SU-DHL-6 (cell line): Measurements from ENCODE around the gene C10orf71.

Source experiments
- H2AFZ ChIP-seq: fragments of 200-600 bp; sonication (generic); 2 replicates; pipeline ENCODE4 v1.6.1; 2014; ENCODE audit warnings: low read depth, mild to moderate bottlenecking, moderate library complexity, mixed read lengths, antibody characterized with exemption, low read length; ENCODE audit not compliant: severe bottlenecking
- H3F3A ChIP-seq: fragments of 200-600 bp; shearing (Covaris generic); 2 replicates; pipeline ENCODE4 v1.6.0; 2016; ENCODE audit warnings: antibody characterized with exemption, mild to moderate bottlenecking; ENCODE audit not compliant: insufficient read depth
- H3K27ac ChIP-seq: fragments of 200-600 bp; sonication (generic); 2 replicates; pipeline ENCODE4 v1.5.1; 2016; ENCODE audit warnings: low read depth, mild to moderate bottlenecking, low read length, moderate library complexity, mixed read lengths
- H3K27me3 ChIP-seq: fragments of 200-600 bp; sonication (generic), shearing (Covaris generic); 2 replicates; pipeline ENCODE4 v1.6.0; 2014; ENCODE audit warnings: mild to moderate bottlenecking, low read length
- H3K36me3 ChIP-seq: fragments of 200-600 bp; sonication (generic); 2 replicates; pipeline ENCODE4 v1.6.1; 2014; ENCODE audit warnings: mild to moderate bottlenecking, low read length, mixed read lengths
- H3K4me2 ChIP-seq: fragments of 300-600, 200-600 bp; shearing (Covaris generic), sonication (generic); 2 replicates; pipeline ENCODE4 v1.6.0; 2014; ENCODE audit warnings: low read length, low read depth, mild to moderate bottlenecking; ENCODE audit not compliant: poor library complexity, severe bottlenecking
- H3K4me3 ChIP-seq: fragments of 200-600 bp; sonication (generic); 2 replicates; pipeline ENCODE4 v1.5.1; 2014; ENCODE audit warnings: antibody characterized with exemption, low read length, mild to moderate bottlenecking, mixed read lengths; ENCODE audit not compliant: insufficient read depth, poor library complexity, severe bottlenecking
- H3K79me2 ChIP-seq: fragments of 200-600 bp; sonication (generic); 2 replicates; pipeline ENCODE4 v1.6.1; 2014; ENCODE audit warnings: mild to moderate bottlenecking, low read length, moderate library complexity; ENCODE audit not compliant: insufficient read depth
- H3K9ac ChIP-seq: fragments of 200-600 bp; sonication (generic); 2 replicates; pipeline ENCODE4 v1.7.0; 2014; ENCODE audit warnings: mild to moderate bottlenecking, low read length
- H3K9me2 ChIP-seq: fragments of 200-600 bp; sonication (generic); replicated peaks from 2 replicates; pipeline ENCODE4 v1.6.1; 2014; ENCODE audit warnings: low read length; ENCODE audit not compliant: insufficient read depth
- H3K9me3 ChIP-seq: fragments of 200-600 bp; sonication (generic); 2 replicates; pipeline ENCODE4 v1.6.1; 2014; ENCODE audit warnings: low read length, mixed read lengths; ENCODE audit not compliant: insufficient read depth
- H4K20me1 ChIP-seq: fragments of 200-600 bp; sonication (generic); 2 replicates; pipeline ENCODE4 v1.6.1; 2014; ENCODE audit warnings: low read depth, mild to moderate bottlenecking, antibody characterized with exemption, low read length, moderate library complexity, mixed read lengths
- CTCF ChIP-seq: fragments of 200-600 bp; sonication (generic); IDR thresholded peaks from one replicate; pipeline ENCODE4 v1.5.1; 2017; ENCODE audit warnings: antibody characterized with exemption, mild to moderate bottlenecking, low read length, moderate library complexity; ENCODE audit not compliant: insufficient read depth, poor library complexity, severe bottlenecking
- EZH2phosphoT487 ChIP-seq: fragments of 200-600 bp; sonication (generic), shearing (Covaris generic); conservative IDR thresholded peaks from 2 replicates; pipeline ENCODE4 v1.6.1; 2018; ENCODE audit warnings: mild to moderate bottlenecking, antibody characterized with exemption, low read length, moderate library complexity, mixed read lengths

Gene C10orf71

GRCh38 chr10:49361178-49361554 is 62.2 kb downstream of the C10orf71 start:
- 0 out of 2 replicates have a peak, but pooled peaks cover 4% of the 10 kb centered on the region for H3K9me3 ChIP-seq
- no peaks in the 10 kb centered on the region for H3K79me2 ChIP-seq
- H3F3A ChIP-seq, result no peaks in the 10 kb centered on the region
- no peaks in the 10 kb centered on the region for H3K9me2 ChIP-seq
- H3K9ac ChIP-seq, result no peak overlapping the region
- no peak overlapping the region for H3K27ac ChIP-seq
- no peak overlapping the region for H3K4me2 ChIP-seq
- no peak overlapping the region for H3K4me3 ChIP-seq
- H3K27me3 ChIP-seq, result no peaks in the 10 kb centered on the region
- no peaks in the 10 kb centered on the region for H4K20me1 ChIP-seq
- no peak overlapping the region for H2AFZ ChIP-seq
- H3K36me3 ChIP-seq, result no peaks in the 10 kb centered on the region
- TF ChIP-seq CTCF (no peak), EZH2phosphoT487 (no peak)

GRCh38 chr10:49361735-49362568 is 63.0 kb downstream of the C10orf71 start:
- H3K9me3 ChIP-seq, result 0 out of 2 replicates have a peak, but pooled peaks cover 4% of the 10 kb centered on the region
- H3K9me2 ChIP-seq, result no peaks in the 10 kb centered on the region
- no peaks in the 10 kb centered on the region for H3K36me3 ChIP-seq
- no peak overlapping the region for H3K9ac ChIP-seq
- H3K4me2 ChIP-seq, result no peak overlapping the region
- H3K79me2 ChIP-seq, result no peaks in the 10 kb centered on the region
- H4K20me1 ChIP-seq, result no peaks in the 10 kb centered on the region
- no peaks in the 10 kb centered on the region for H3K27me3 ChIP-seq
- TF ChIP-seq CTCF (no peak), EZH2phosphoT487 (no peak)
- no peak overlapping the region for H3K27ac ChIP-seq
- H2AFZ ChIP-seq, result no peak overlapping the region
- no peaks in the 10 kb centered on the region for H3F3A ChIP-seq
- no peak overlapping the region for H3K4me3 ChIP-seq

GRCh38 chr10:49362596-49363260 is 63.8 kb downstream of the C10orf71 start:
- Histone ChIP-seq H3K9me2 (no peaks in the 10 kb centered on the region), H3K36me3 (no peaks in the 10 kb centered on the region), H3K27me3 (no peaks in the 10 kb centered on the region), H3K4me3 (no peak overlapping the region), H3F3A (no peaks in the 10 kb centered on the region), H2AFZ (no peak overlapping the region), H3K4me2 (no peak overlapping the region), H3K9me3 (0 out of 2 replicates have a peak, but pooled peaks cover 3% of the 10 kb centered on the region), H3K79me2 (no peaks in the 10 kb centered on the region), H4K20me1 (no peaks in the 10 kb centered on the region), H3K27ac (no peak overlapping the region), H3K9ac (no peak overlapping the region)
- no peak for TF ChIP-seq EZH2phosphoT487
- TF ChIP-seq CTCF, result no peak
